Measurements from ENCODE around the gene TET3. TPM values are rescaled to one million over a fixed set of nuclear protein-coding genes. Genes with fewer than 3 reads are reported as not detected.
A peak's percentile ranks its signal among the peaks of the same experiment; 100 is the strongest.

TET3 gene
- polyA plus RNA-seq, 3 donors: 0.79 to 18.6 (median 1.4) TPM

- H3K9me3 Mint-ChIP-seq: peaks cover 0 to 1% (median 0%) of the 10 kb centered on the region in 7 donors
- H3K27ac ChIP-seq (ENCODE audit: low read depth in 1 of 2, low read length in 2 of 2): peak overlapping the region; percentile 50 to 79
- intact Hi-C loops (cut with micrococcal nuclease): loop anchor here in 1 of 2 donors (5.0 kb wide), 2 partner anchors 35 to 75 kb away; partner anchors contain the start of gene TET3
- peak overlapping the region in 1 of 3 experiments; percentile 34 for H3K4me3 ChIP-seq (replicated peaks in 1 of 3; ENCODE audit: low read depth in 2 of 3, low read length in 3 of 3)
- H2AFZ ChIP-seq (ENCODE audit: insufficient read depth, low read depth, low read length, poor library complexity, severe bottlenecking): no peak overlapping the region
- H3K4me2 ChIP-seq (replicated peaks; ENCODE audit: extremely low read depth, low read length, poor library complexity, severe bottlenecking): no peak overlapping the region
- peaks cover 14% of the 10 kb centered on the region for H4K20me1 ChIP-seq (ENCODE audit: insufficient read depth, low read length)
- no peaks in the 10 kb centered on the region for H3K9me3 ChIP-seq (replicated peaks in 1 of 2; ENCODE audit: control insufficient read depth in 1 of 2, insufficient read depth in 1 of 2, low read length in 2 of 2)
- peaks cover 64% of the 10 kb centered on the region in 2 donors for H3K4me1 ChIP-seq (ENCODE audit: control insufficient read depth in 1 of 2, insufficient read depth in 2 of 2, low read length in 2 of 2)
- peaks cover 55 to 66% of the 10 kb centered on the region in 2 donors for H3K36me3 Mint-ChIP-seq
- no peak for DNase-seq
- peak overlapping the region; percentile 86 to 97 (median 96) for H3K27ac Mint-ChIP-seq
- H3K9ac ChIP-seq (ENCODE audit: insufficient read depth, low read length, poor library complexity, severe bottlenecking): no peak overlapping the region
- no peaks in the 10 kb centered on the region for H3K27me3 Mint-ChIP-seq (ENCODE audit: low read depth in 3 of 3)
- peaks cover 73% of the 10 kb centered on the region for H3K4me1 Mint-ChIP-seq
- no peak for TF ChIP-seq CTCF (IDR thresholded peaks at IDR 0.05)
- H3K79me2 ChIP-seq (ENCODE audit: insufficient read depth, low read length): peaks cover 71% of the 10 kb centered on the region
- 100% methylated on average over 3 of the region's 5 CpGs for WGBS (ENCODE audit: insufficient coverage)
- H3K27me3 ChIP-seq (ENCODE audit: control insufficient read depth in 2 of 2, insufficient read depth in 2 of 2, low read length in 2 of 2): no peaks in the 10 kb centered on the region
- H3K36me3 ChIP-seq (replicated peaks in 1 of 2; ENCODE audit: control insufficient read depth in 1 of 2, insufficient read depth in 2 of 2, low read length in 2 of 2): peaks cover 23 to 56% of the 10 kb centered on the region in 2 donors
- H3K4me3 Mint-ChIP-seq: no peak overlapping the region
Observed at GRCh38 chr2:73947412-73948018, 37.2 kb upstream of the TET3 start.

GRCh38 chr2:73949802-73950201 lies 34.9 kb upstream of the TET3 start:
- Histone ChIP-seq H3K4me1 (ENCODE audit: control insufficient read depth in 1 of 2, insufficient read depth in 2 of 2, low read length in 2 of 2) (peaks cover 71% of the 10 kb centered on the region in 2 donors), H4K20me1 (ENCODE audit: insufficient read depth, low read length) (no peaks in the 10 kb centered on the region), H3K27ac (ENCODE audit: low read depth in 1 of 2, low read length in 2 of 2) (peak overlapping the region in 1 of 2 donors; percentile 79), H3K4me2 (replicated peaks; ENCODE audit: extremely low read depth, low read length, poor library complexity, severe bottlenecking) (peak overlapping the region; percentile 61), H3K4me3 (replicated peaks in 1 of 3; ENCODE audit: low read depth in 2 of 3, low read length in 3 of 3) (peak overlapping the region in 1 of 3 experiments; percentile 34), H2AFZ (ENCODE audit: insufficient read depth, low read depth, low read length, poor library complexity, severe bottlenecking) (no peak overlapping the region), H3K36me3 (replicated peaks in 1 of 2; ENCODE audit: control insufficient read depth in 1 of 2, insufficient read depth in 2 of 2, low read length in 2 of 2) (peaks cover 19 to 50% of the 10 kb centered on the region in 2 donors), H3K9me3 (replicated peaks in 1 of 2; ENCODE audit: control insufficient read depth in 1 of 2, insufficient read depth in 1 of 2, low read length in 2 of 2) (no peaks in the 10 kb centered on the region), H3K27me3 (ENCODE audit: control insufficient read depth in 2 of 2, insufficient read depth in 2 of 2, low read length in 2 of 2) (no peaks in the 10 kb centered on the region), H3K9ac (ENCODE audit: insufficient read depth, low read length, poor library complexity, severe bottlenecking) (no peak overlapping the region), H3K79me2 (ENCODE audit: insufficient read depth, low read length) (peaks cover 66% of the 10 kb centered on the region)
- Mint-ChIP-seq H3K9me3 (peaks cover 0 to 1% (median 0%) of the 10 kb centered on the region in 7 donors), H3K27ac (peak overlapping the region; percentile 56 to 97 (median 94)), H3K36me3 (peaks cover 55 to 65% of the 10 kb centered on the region in 2 donors), H3K27me3 (ENCODE audit: low read depth in 3 of 3) (no peaks in the 10 kb centered on the region), H3K4me3 (no peak overlapping the region), H3K4me1 (peaks cover 76% of the 10 kb centered on the region)
- TF ChIP-seq CTCF (IDR thresholded peaks at IDR 0.05): no peak
- DNase-seq: no peak
- intact Hi-C loops (cut with micrococcal nuclease): loop anchor here (5.0 kb wide), 3 partner anchors 32 to 72 kb away; partner anchors contain the start of gene TET3 (in 1 of the 2)
